Coronary artery (tissue), 2 donors: ENCODE measurements around the gene CEMIP2.

Experiments used
- DNase-seq: peaks from one replicate; pipeline ENCODE4 v3.0.0-alpha.2; 2017; ENCODE audit warnings: low spot score
- H3K27ac ChIP-seq, 2 donors: fragments of 200-600 bp; sonication (generic); one replicate each; pipeline ENCODE4 v1.5.1; 2016 to 2019
- H3K4me3 ChIP-seq: fragments of 200-600 bp; sonication (generic); 2 replicates; pipeline ENCODE4 v1.5.1; 2016; ENCODE audit warnings: mild to moderate bottlenecking, moderate library complexity
- CTCF ChIP-seq: fragments of 200-600 bp; sonication (generic); IDR thresholded peaks from one replicate; pipeline ENCODE4 v1.5.1; 2019; ENCODE audit warnings: antibody characterized with exemption

CEMIP2 gene

GRCh38 chr9:71637375-71637774 lies 130.9 kb downstream of the CEMIP2 start:
- TF ChIP-seq CTCF: no peak
- Histone ChIP-seq H3K4me3 (no peak overlapping the region), H3K27ac (peak overlapping the region in 1 of 2 donors; percentile 64)
- DNase-seq: no peak

- no peak for TF ChIP-seq CTCF
- H3K27ac ChIP-seq: no peak overlapping the region
- DNase-seq: no peak
- no peak overlapping the region for H3K4me3 ChIP-seq
Measured at GRCh38 chr9:71636143-71636839, 132.0 kb downstream of the CEMIP2 start.

- no peak for DNase-seq
- Histone ChIP-seq H3K27ac (no peak overlapping the region), H3K4me3 (no peak overlapping the region)
- TF ChIP-seq CTCF: no peak
Measured at GRCh38 chr9:71634752-71635151, 133.6 kb downstream of the CEMIP2 start.
